Parathyroid adenoma (tissue), 2 donors: ENCODE results near the gene SEC63.
"Not testable (repeated sequence)": the region's sequence is repeated elsewhere in the genome, so short reads cannot be mapped to it uniquely, and the experiment has no call there.

ENCODE experiments used
- H2AFZ ChIP-seq: fragments of 300-600 bp; sonication (generic); one replicate; pipeline ENCODE4 v1.7.0; 2017; ENCODE audit warnings: antibody characterized with exemption, mild to moderate bottlenecking
- H3K27ac ChIP-seq: fragments of 300-600 bp; sonication (generic); one replicate; pipeline ENCODE4 v1.7.0; 2017
- H3K27me3 ChIP-seq: fragments of 300-600 bp; sonication (generic); one replicate; pipeline ENCODE4 v1.7.0; 2017; ENCODE audit warnings: low read length; ENCODE audit not compliant: control insufficient read depth, insufficient read depth
- H3K36me3 ChIP-seq: fragments of 300-600 bp; sonication (generic); one replicate; pipeline ENCODE4 v1.7.0; 2017; ENCODE audit warnings: low read length; ENCODE audit not compliant: control insufficient read depth, insufficient read depth
- H3K4me1 ChIP-seq: fragments of 300-600 bp; sonication (generic); one replicate; pipeline ENCODE4 v1.7.0; 2017; ENCODE audit warnings: control low read depth
- H3K4me2 ChIP-seq: fragments of 300-600 bp; sonication (generic); one replicate; pipeline ENCODE4 v1.7.0; 2017; ENCODE audit warnings: low read length
- H3K4me3 ChIP-seq: fragments of 300-600 bp; sonication (generic); one replicate; pipeline ENCODE4 v1.7.0; 2017; ENCODE audit warnings: low read depth, low read length
- H3K79me2 ChIP-seq: fragments of 300-600 bp; sonication (generic); one replicate; pipeline ENCODE4 v1.7.0; 2017; ENCODE audit warnings: control low read depth
- H3K9ac ChIP-seq: fragments of 300-600 bp; sonication (generic); one replicate; pipeline ENCODE4 v1.7.0; 2017; ENCODE audit warnings: mild to moderate bottlenecking
- H3K9me3 ChIP-seq: fragments of 300-600 bp; sonication (generic); one replicate; pipeline ENCODE4 v1.7.0; 2017; ENCODE audit warnings: low read length; ENCODE audit not compliant: control insufficient read depth
- TF ChIP-seq, protein P1 (sequence below): fragments of 300-600 bp; sonication (generic); IDR thresholded peaks from one replicate; pipeline ENCODE4 v1.7.0; 2017; ENCODE audit warnings: antibody characterized with exemption, mild to moderate bottlenecking
- donor health status: primary hyperparathyroidism.

The SEC63 gene

DNA sequence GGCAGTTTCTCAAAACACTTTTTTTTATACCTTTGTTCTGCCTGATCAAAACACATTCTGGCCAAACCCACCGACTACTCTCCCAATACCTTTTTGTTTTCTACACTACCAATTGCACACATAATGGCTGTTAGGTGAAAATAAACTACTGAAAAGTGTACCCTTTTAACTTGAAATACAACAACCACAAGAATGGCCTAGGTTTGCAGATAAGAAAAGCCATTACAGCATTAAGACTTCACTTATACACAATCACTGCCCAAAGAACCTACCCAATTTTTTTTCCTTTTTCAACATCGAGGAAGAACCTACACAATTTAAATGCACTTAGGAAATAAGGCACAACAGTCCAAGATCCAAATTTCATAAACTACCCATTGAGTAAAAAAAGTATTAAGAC, 1.8 kb downstream of the SEC63 start:
- Histone ChIP-seq H3K4me1 (peaks cover 16% of the 10 kb centered on the region), H3K4me2 (peak overlapping the region; percentile 91), H3K9ac (no peak overlapping the region), H3K9me3 (no peaks in the 10 kb centered on the region), H3K27ac (no peak overlapping the region), H3K36me3 (no peaks in the 10 kb centered on the region), H2AFZ (no peak overlapping the region), H3K79me2 (peaks cover 45% of the 10 kb centered on the region), H3K4me3 (peak overlapping the region; percentile 87), H3K27me3 (no peaks in the 10 kb centered on the region)
- TF ChIP-seq, protein P1, sequence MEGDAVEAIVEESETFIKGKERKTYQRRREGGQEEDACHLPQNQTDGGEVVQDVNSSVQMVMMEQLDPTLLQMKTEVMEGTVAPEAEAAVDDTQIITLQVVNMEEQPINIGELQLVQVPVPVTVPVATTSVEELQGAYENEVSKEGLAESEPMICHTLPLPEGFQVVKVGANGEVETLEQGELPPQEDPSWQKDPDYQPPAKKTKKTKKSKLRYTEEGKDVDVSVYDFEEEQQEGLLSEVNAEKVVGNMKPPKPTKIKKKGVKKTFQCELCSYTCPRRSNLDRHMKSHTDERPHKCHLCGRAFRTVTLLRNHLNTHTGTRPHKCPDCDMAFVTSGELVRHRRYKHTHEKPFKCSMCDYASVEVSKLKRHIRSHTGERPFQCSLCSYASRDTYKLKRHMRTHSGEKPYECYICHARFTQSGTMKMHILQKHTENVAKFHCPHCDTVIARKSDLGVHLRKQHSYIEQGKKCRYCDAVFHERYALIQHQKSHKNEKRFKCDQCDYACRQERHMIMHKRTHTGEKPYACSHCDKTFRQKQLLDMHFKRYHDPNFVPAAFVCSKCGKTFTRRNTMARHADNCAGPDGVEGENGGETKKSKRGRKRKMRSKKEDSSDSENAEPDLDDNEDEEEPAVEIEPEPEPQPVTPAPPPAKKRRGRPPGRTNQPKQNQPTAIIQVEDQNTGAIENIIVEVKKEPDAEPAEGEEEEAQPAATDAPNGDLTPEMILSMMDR = no peak

DNA sequence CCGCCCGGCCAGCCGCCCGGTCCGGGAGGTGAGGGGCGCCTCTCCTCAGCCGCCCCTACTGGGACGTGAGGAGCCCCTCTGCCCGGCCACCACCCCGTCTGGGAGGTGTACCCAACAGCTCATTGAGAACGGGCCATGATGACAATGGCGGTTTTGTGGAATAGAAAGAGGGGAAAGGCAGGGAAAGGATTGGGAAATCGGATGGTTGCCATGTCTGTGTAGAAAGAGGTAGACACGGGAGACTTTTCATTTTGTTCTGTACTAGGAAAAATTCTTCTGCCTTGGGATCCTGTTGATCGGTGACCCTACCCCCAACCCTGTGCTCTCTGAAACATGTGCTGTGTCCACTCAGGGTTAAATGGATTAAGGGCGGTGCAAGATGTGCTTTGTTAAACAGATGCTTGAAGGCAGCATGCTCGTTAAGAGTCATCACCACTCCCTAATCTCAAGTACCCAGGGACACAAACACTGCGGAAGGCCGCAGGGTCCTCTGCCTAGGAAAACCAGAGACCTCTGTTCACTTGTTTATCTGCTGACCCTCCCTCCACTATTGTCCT, 4.1 kb downstream of the SEC63 start:
- H3K36me3 ChIP-seq, H3K27ac ChIP-seq, H3K9ac ChIP-seq, H3K27me3 ChIP-seq, H2AFZ ChIP-seq, H3K9me3 ChIP-seq, H3K4me2 ChIP-seq, H3K4me3 ChIP-seq: not testable (repeated sequence)
- Histone ChIP-seq H3K79me2 (peaks cover 59% of the 10 kb centered on the region), H3K4me1 (peaks cover 18% of the 10 kb centered on the region)

DNA sequence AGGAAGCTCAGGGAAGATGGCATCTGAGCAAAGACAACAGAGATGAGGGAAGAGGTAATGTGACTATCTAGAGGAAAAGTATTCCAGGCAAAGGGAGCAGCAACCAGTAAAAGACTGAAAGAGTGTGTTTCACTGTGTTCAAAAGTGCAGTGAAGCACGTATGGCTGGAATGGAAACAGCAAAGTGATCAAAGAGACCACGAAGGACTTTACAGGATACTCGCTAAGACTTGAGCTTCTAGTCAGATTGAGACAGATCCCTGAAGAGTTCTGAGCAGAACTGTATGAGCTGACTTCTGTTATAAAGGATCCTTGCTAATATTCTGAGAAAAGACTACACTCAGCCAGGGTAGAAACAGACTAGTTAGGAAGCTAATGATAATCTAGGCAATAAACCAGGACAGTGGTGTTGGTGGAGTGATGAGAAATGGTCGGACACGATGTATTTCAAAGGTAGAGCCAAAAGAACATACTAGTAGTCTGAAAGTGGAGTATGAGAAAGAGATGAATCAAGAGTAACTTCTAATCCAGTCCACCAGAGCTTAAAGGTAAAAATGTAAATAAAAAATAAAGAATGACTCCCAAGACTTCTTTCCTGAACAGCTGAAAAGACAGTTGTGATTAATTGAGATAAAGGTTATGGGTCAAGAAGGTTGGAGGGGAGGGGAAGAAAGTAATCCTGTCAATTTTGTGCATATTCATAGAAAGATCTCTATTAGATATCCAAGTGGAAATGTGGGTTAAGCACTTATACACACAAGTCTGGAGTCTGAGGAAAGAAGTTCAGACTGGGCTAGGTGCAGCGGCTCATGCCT, 14.2 kb downstream of the SEC63 start:
- no peaks in the 10 kb centered on the region for H3K9me3 ChIP-seq
- no peak overlapping the region for H3K4me2 ChIP-seq
- no peaks in the 10 kb centered on the region for H3K4me1 ChIP-seq
- H3K9ac ChIP-seq = no peak overlapping the region
- no peak overlapping the region for H2AFZ ChIP-seq
- H3K27ac ChIP-seq = no peak overlapping the region
- peaks cover 40% of the 10 kb centered on the region for H3K79me2 ChIP-seq
- TF ChIP-seq, protein P1 = no peak
- no peaks in the 10 kb centered on the region for H3K36me3 ChIP-seq
- no peaks in the 10 kb centered on the region for H3K27me3 ChIP-seq
- H3K4me3 ChIP-seq = no peak overlapping the region

DNA sequence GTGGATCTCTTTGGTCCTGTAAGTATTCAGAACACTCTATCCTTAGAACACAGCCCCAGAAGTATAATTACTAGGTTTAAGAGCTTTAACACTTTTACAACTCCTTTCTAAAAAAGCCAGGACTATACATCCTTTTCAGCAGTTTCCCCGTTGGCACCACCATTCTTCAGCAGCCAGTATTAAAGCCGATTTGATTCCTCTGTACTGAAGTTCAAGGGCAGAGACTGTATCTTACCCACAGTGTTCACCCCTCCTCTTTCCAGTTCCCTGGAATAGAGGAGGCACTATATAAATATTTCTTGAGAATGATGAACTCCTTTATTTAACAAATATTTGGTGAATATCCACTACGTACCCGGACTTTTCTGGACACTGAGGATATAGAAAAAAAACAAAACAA, 15.9 kb downstream of the SEC63 start:
- no peaks in the 10 kb centered on the region for H3K9me3 ChIP-seq
- TF ChIP-seq, protein P1 = no peak
- H2AFZ ChIP-seq = no peak overlapping the region
- no peaks in the 10 kb centered on the region for H3K36me3 ChIP-seq
- no peak overlapping the region for H3K9ac ChIP-seq
- H3K4me2 ChIP-seq = no peak overlapping the region
- H3K79me2 ChIP-seq = peaks cover 31% of the 10 kb centered on the region
- H3K4me1 ChIP-seq = no peaks in the 10 kb centered on the region
- H3K27me3 ChIP-seq = no peaks in the 10 kb centered on the region
- H3K27ac ChIP-seq = no peak overlapping the region
- H3K4me3 ChIP-seq = no peak overlapping the region

DNA sequence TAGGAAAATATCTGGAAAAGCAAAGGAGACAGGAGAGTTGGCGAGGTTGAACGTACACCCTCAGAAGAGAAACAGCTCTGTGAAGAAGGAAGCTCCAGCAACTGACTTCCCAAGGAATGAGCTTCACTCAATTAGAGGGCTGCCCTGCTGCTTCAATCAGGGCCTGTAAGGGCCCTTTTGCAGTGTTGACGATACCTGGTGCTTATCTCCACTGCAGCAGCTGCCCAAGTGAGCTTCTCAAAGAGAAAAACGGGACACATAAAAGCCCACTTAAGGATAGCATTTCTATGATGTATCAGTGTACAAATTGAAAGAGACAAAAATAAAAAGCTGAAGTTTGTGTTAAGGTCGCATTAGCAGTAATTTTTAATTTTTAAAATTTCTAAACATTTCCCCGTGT, 16.4 kb downstream of the SEC63 start:
- Histone ChIP-seq H3K27me3 (no peaks in the 10 kb centered on the region), H3K4me1 (no peaks in the 10 kb centered on the region), H3K36me3 (no peaks in the 10 kb centered on the region), H3K79me2 (peaks cover 29% of the 10 kb centered on the region), H2AFZ (no peak overlapping the region), H3K4me2 (no peak overlapping the region), H3K27ac (no peak overlapping the region), H3K9ac (no peak overlapping the region), H3K9me3 (no peaks in the 10 kb centered on the region), H3K4me3 (no peak overlapping the region)
- TF ChIP-seq, protein P1 = no peak
